Psoas muscle (tissue), 8 donors: Measurements from ENCODE around the gene ZIM2. TPM values are rescaled to one million over a fixed set of nuclear protein-coding genes. Genes with fewer than 3 reads are reported as not detected.

Experiments
- ATAC-seq, 4 donors: fragments of 200-7000 bp; cut with Tn5 transposase; one replicate each; pipeline ENCODE4 v1.9.1; 2020; ENCODE audit warnings: moderate library complexity in 3 of 4, mild to moderate bottlenecking in 2 of 4
- DNase-seq, 2 donors: peaks; one replicate each; pipeline ENCODE4 v3.0.0-alpha.2; 2020
- H3K27ac ChIP-seq: fragments of 200-600 bp; one replicate; pipeline ENCODE4 v1.8.0; 2022
- H3K27me3 ChIP-seq, 3 donors: fragments of 200-600 bp in 1 of 3; one replicate each; pipeline versions ENCODE4 v1.6.1 to v1.8.0; 2013 to 2022; ENCODE audit warnings: low read length in 2 of 3, mild to moderate bottlenecking in 2 of 3, moderate library complexity in 1 of 3; ENCODE audit not compliant: insufficient read depth in 3 of 3
- H3K36me3 ChIP-seq, 2 donors: fragments of 200-600 bp in 1 of 2; one replicate each; pipeline versions ENCODE4 v1.6.1 to v1.8.0; 2013 to 2022; ENCODE audit warnings: low read depth in 1 of 2, mild to moderate bottlenecking in 1 of 2, moderate library complexity in 1 of 2; ENCODE audit not compliant: insufficient read depth in 1 of 2
- H3K4me1 ChIP-seq: fragments of 200-600 bp; one replicate; pipeline ENCODE4 v1.8.0; 2022
- H3K4me3 ChIP-seq: fragments of 200-600 bp; one replicate; pipeline ENCODE4 v1.8.0; 2022; ENCODE audit warnings: mild to moderate bottlenecking
- H3K9me3 ChIP-seq: fragments of 200-600 bp; one replicate; pipeline ENCODE4 v1.8.0; 2022
- WGBS, 3 donors: extraction: QIAGEN DNeasy Blood & Tissue Kit; methylation state at CpG; one replicate each; pipeline versions ENCODE4 v1.1.6 to v1.1.7; 2013; 5-methylcytosine and 5-hydroxymethylcytosine counted together
- intact Hi-C, 2 donors: fragments of 100-400 bp; cut with DNase I; formaldehyde crosslinking; loops; one replicate each; pipeline versions ENCODE4 v1.11.0 to v1.14.2; 2022
- polyA plus RNA-seq, 3 donors: library from polyadenylated mRNA; stranded (reverse); fragments of 200-250 nt; gene quantifications; one replicate each; pipeline ENCODE4 v1.2.3, GENCODE V29; 2013
- total RNA-seq, 4 donors: library from RNA; stranded (reverse); fragmentation: NEBNext Ultra II Directional in 2 of 4; extraction: Animal tissue kit (Norgen Biotek cat#: 25700) in 2 of 4; gene quantifications; one replicate each; pipeline versions ENCODE4 v1.2.1 to v1.2.4, GENCODE V29; 2021 to 2023
- TF ChIP-seq, protein P1 (sequence below): fragments of 200-600 bp; IDR thresholded peaks from one replicate; pipeline ENCODE4 v1.8.0; 2022; ENCODE audit warnings: antibody characterized with exemption
- donor health status: healthy with polysubstance abuse.
- donor health status: DM: no; HTN: no; CAD: no; lungs with moderate emphysema.
- donor health status: Bipolar disorder and iron deficiency.
- donor health status: healthy.
- donor health status: DM: yes; HTN: yes; CAD: no.
- donor health status: DM: no; HTN: no; CAD: no.
- donor health status: DM: no; HTN: no; CAD: no.
- donor health status: DM: yes; HTN: yes; CAD: no.

ZIM2 gene
- total and polyA plus RNA-seq, 7 donors: 0.03 TPM; not detected in 6

DNA sequence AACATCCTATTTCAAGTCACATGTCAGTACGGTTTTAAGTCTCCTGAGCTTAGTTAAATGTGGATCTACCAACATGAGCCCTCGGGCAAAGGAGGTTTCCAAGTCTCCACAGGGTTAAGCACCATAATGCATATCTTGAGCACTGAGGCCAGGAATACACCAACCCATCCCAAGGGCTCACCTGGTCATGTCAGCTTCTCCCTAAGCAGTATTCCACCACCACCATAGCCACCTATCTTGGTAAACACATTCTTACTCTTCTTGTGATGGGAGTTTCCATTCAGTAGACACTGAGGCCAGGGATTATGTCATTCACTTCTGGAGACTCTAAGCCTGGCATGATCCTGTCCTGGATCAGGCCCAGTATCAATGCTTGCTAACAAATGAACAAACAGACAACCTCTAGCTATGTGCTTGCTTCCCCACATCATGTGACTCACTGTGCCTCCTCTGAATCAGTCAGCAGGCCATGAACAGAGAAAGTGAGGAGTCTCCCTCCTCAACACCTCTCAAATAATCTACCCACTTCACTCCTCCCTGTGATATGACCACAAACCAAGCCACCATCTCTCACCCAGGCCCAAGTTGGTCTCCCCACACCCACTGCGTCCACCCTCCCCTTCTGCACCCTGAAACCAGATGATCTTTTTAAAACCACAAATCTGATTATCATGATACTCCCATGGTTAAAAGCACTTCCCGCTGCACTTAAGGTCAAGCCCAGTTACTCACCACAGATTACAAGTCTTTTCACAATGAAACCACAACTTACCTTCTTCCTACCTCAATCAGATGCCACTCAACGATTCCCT lies 5.8 kb downstream of the ZIM2 start:
- intact Hi-C loops: no loop called here
- Histone ChIP-seq H3K4me3 (no peak overlapping the region), H3K9me3 (no peaks in the 10 kb centered on the region), H3K27me3 (no peaks in the 10 kb centered on the region), H3K36me3 (no peaks in the 10 kb centered on the region), H3K27ac (no peak overlapping the region), H3K4me1 (no peaks in the 10 kb centered on the region)
- DNase-seq: no peak
- TF ChIP-seq, protein P1, sequence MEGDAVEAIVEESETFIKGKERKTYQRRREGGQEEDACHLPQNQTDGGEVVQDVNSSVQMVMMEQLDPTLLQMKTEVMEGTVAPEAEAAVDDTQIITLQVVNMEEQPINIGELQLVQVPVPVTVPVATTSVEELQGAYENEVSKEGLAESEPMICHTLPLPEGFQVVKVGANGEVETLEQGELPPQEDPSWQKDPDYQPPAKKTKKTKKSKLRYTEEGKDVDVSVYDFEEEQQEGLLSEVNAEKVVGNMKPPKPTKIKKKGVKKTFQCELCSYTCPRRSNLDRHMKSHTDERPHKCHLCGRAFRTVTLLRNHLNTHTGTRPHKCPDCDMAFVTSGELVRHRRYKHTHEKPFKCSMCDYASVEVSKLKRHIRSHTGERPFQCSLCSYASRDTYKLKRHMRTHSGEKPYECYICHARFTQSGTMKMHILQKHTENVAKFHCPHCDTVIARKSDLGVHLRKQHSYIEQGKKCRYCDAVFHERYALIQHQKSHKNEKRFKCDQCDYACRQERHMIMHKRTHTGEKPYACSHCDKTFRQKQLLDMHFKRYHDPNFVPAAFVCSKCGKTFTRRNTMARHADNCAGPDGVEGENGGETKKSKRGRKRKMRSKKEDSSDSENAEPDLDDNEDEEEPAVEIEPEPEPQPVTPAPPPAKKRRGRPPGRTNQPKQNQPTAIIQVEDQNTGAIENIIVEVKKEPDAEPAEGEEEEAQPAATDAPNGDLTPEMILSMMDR: no peak
- ATAC-seq: no peak
- 63 to 67% (median 66%) methylated on average over 5 of the region's 5 CpGs for WGBS, 3 donors

DNA sequence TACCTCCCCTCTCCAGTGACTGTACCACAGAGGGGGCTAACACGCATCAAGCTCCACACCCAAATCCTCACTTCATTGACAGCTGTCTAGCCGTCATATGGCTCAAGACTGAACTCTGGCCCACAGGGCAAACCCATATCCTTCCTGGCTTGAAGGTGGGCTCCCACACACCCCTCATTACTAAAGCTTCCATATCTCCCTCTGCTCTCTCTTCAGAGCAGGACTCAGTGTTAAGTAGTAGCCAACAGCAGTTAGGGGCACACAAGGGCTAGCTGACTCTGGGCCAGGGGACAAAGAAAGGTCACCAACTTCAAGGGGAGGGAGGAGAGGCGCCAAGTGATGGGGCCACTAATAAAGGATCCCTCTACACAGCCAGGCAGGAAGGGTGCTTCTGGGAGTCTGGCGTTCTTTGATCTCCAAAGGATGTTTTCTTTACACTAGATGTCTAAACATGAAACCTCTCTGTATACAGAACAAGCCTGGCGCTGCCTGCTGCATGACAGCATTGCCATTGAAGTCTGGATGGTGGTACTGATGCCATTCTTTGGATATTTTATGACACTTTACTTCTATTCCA lies 8.1 kb downstream of the ZIM2 start:
- TF ChIP-seq, protein P1: no peak
- 67 to 76% (median 70%) methylated on average over 5 of the region's 5 CpGs for WGBS, 3 donors
- DNase-seq: no peak
- Histone ChIP-seq H3K27ac (no peak overlapping the region), H3K4me3 (no peak overlapping the region), H3K4me1 (no peaks in the 10 kb centered on the region), H3K9me3 (no peaks in the 10 kb centered on the region), H3K27me3 (no peaks in the 10 kb centered on the region), H3K36me3 (no peaks in the 10 kb centered on the region)
- no peak for ATAC-seq
- intact Hi-C loops: no loop called here

DNA sequence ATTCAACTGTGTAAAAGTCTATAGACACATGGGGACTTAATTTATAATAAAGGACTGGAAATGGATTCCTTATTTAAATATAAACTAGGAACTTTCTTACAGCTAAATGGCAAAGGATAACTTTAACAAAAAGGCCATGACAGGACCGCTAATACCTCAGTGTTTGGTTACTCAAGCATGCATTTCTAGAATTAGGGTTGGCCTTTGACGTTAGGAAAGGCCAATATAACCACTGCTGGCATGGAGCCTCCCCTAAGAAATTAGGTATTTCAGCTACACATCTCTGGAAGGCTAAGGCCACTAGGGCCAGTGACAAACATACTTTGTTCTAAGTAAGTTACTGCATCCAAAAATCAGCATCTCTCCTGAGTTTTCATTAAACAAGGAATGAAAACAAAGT lies 9.3 kb downstream of the ZIM2 start:
- Histone ChIP-seq H3K9me3 (no peaks in the 10 kb centered on the region), H3K36me3 (no peaks in the 10 kb centered on the region), H3K4me1 (no peaks in the 10 kb centered on the region), H3K27me3 (no peaks in the 10 kb centered on the region), H3K27ac (no peak overlapping the region), H3K4me3 (no peak overlapping the region)
- ATAC-seq (no peak), DNase-seq (no peak)
- 27 to 50% (median 31%) methylated on average over 2 of the region's 2 CpGs for WGBS, 3 donors
- intact Hi-C loops: no loop called here
- TF ChIP-seq, protein P1: no peak

DNA sequence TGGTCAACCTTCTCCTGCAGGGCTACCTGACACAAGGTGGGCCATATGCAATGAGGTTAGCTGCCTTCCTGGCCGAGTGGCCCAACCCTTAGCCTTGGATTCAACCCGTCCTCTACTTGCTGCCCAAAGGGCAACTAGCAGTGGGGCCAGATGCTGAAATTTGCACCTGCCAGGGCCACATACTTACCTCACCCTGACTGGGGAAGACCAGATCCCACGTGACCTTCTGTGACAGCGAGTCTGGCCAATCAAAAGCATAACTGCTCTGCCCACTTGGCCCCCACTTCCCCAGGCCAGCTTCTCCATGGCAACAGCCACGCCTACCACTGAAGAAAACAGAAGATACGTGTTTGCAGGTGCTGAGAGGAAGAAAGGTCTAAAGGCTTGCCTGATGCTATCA lies 10.9 kb downstream of the ZIM2 start:
- 78 to 85% (median 83%) methylated on average over 6 of the region's 6 CpGs for WGBS, 3 donors
- H3K27ac ChIP-seq: no peak overlapping the region
- H3K4me1 ChIP-seq: no peaks in the 10 kb centered on the region
- ATAC-seq (no peak), DNase-seq (no peak)
- no peaks in the 10 kb centered on the region for H3K9me3 ChIP-seq
- TF ChIP-seq, protein P1: no peak
- H3K36me3 ChIP-seq: no peaks in the 10 kb centered on the region
- intact Hi-C loops: no loop called here
- H3K4me3 ChIP-seq: no peak overlapping the region
- H3K27me3 ChIP-seq: no peaks in the 10 kb centered on the region
